ENCODE data around the gene LIMA1. TPM values are rescaled to one million over a fixed set of nuclear protein-coding genes. Genes with fewer than 3 reads are reported as not detected.

Gene LIMA1
- total and polyA plus RNA-seq, 9 of the 15 experiments (the other 6 are each of a cell fraction or from before 2014, with no cell fraction given), result 20.2 to 37.8 (median 27.3) TPM

DNA sequence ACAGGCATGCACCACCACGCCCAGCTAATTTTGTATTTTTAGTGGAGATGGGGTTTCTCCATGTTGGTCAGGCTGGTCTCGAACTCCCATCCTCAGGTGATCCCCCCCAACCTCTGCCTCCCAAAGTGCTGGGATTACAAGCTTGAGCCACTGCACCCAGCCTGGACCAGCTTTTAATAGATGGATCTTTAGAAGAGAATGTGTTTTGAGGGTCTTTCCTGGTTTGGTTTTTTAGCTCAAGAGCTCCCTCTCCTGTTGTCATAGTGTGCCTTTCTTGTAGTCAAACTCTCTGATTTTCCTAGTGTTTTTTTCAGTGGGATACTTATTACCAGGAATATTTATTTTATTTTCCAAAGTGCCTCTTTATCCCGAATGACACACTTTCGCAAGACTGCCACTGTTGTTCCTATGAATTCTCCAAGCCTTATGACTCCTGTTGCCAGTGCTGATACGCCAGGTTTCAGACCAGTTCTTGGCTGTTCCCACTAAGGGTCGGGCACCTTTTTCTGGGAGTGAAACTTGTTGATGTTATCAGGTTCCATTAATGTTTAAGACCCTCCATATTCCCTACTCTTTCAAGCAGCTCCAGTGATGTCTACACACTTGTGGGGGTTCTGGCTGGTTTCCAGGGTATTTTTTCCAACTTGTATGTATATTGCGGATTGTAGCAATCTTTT lies 31.5 kb upstream of the LIMA1 start (continued):
- TF ChIP-seq ZNF354B (CRISPR knock-in tag; IDR thresholded peaks at IDR 0.05) (no peak), STAT5A (IDR thresholded peaks at IDR 0.05; ENCODE audit: borderline replicate concordance, low read length) (no peak), SPI1 (IDR thresholded peaks at IDR 0.05; ENCODE audit: borderline replicate concordance, low read depth, low read length) (no peak), LARP7 (IDR thresholded peaks at IDR 0.05) (no peak), TFE3 (CRISPR knock-in tag; IDR thresholded peaks at IDR 0.05) (no peak), ZNF431 (CRISPR knock-in tag; IDR thresholded peaks at IDR 0.05) (no peak), ZNF830 (CRISPR knock-in tag; IDR thresholded peaks at IDR 0.05) (no peak), ZNF644 (tag; IDR thresholded peaks at IDR 0.05; ENCODE audit: low read depth) (no peak), SMARCE1 (IDR thresholded peaks at IDR 0.05) (no peak), GTF2E2 (tag; IDR thresholded peaks at IDR 0.05) (no peak), U2AF1 (optimal IDR thresholded peaks at IDR 0.05; ENCODE audit: low read depth, low read length) (no peak), PPARD (CRISPR knock-in tag; IDR thresholded peaks at IDR 0.05) (no peak), RAD21 (CRISPR knock-in tag; conservative IDR thresholded peaks at IDR 0.05 in 1 of 2, IDR thresholded peaks at IDR 0.05 in 1 of 2) (peak; percentile 77 to 97), ZNF586 (CRISPR knock-in tag; conservative IDR thresholded peaks at IDR 0.05) (no peak), RB1 (IDR thresholded peaks at IDR 0.05; ENCODE audit: low read depth) (0 out of 2 replicates have a peak, but pooled peaks have one; percentile 19), STAG1 (CRISPR knock-in tag; IDR thresholded peaks at IDR 0.05; ENCODE audit: borderline replicate concordance) (peak; percentile 14; the same call in 1 of the 2 replicates), SMC3 (conservative IDR thresholded peaks at IDR 0.05; ENCODE audit: insufficient read depth, low read depth, low read length) (peak; percentile 82), KAT7 (CRISPR knock-in tag; IDR thresholded peaks at IDR 0.05; ENCODE audit: borderline replicate concordance) (no peak)
- TF ChIP-seq, protein P1, sequence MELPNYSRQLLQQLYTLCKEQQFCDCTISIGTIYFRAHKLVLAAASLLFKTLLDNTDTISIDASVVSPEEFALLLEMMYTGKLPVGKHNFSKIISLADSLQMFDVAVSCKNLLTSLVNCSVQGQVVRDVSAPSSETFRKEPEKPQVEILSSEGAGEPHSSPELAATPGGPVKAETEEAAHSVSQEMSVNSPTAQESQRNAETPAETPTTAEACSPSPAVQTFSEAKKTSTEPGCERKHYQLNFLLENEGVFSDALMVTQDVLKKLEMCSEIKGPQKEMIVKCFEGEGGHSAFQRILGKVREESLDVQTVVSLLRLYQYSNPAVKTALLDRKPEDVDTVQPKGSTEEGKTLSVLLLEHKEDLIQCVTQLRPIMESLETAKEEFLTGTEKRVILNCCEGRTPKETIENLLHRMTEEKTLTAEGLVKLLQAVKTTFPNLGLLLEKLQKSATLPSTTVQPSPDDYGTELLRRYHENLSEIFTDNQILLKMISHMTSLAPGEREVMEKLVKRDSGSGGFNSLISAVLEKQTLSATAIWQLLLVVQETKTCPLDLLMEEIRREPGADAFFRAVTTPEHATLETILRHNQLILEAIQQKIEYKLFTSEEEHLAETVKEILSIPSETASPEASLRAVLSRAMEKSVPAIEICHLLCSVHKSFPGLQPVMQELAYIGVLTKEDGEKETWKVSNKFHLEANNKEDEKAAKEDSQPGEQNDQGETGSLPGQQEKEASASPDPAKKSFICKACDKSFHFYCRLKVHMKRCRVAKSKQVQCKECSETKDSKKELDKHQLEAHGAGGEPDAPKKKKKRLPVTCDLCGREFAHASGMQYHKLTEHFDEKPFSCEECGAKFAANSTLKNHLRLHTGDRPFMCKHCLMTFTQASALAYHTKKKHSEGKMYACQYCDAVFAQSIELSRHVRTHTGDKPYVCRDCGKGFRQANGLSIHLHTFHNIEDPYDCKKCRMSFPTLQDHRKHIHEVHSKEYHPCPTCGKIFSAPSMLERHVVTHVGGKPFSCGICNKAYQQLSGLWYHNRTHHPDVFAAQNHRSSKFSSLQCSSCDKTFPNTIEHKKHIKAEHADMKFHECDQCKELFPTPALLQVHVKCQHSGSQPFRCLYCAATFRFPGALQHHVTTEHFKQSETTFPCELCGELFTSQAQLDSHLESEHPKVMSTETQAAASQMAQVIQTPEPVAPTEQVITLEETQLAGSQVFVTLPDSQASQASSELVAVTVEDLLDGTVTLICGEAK (IDR thresholded peaks at IDR 0.05), result no peak
- TF ChIP-seq, protein P1 (CRISPR knock-in tag; IDR thresholded peaks at IDR 0.05), result no peak
